ENCODE measurements around the gene KRT222. TPM values are rescaled to one million over a fixed set of nuclear protein-coding genes. Genes with fewer than 3 reads are reported as not detected.
A peak's percentile ranks its signal among the peaks of the same experiment; 100 is the strongest.

Gene KRT222
- total RNA-seq, 1 experiment from 2014 or later = not detected

GRCh38 chr17:40613467-40614154, 51.4 kb downstream of the KRT222 start:
- ChIA-PET POLR2A (ENCODE audit: unreplicated experiment) (interaction anchor here (0.6 kb wide), 1 partner anchor 289 kb away, joined by 3 read pairs; no protein-coding TSS in a partner anchor), CTCF (no interaction called here)
- no peaks in the 10 kb centered on the region for H3K4me1 ChIP-seq (ENCODE audit: insufficient read depth, low read length)
- DNase-seq = no peak
- no peak overlapping the region for H2AFZ ChIP-seq (ENCODE audit: low read length)
- intact Hi-C loops (cut with micrococcal nuclease) = no loop called here
- no peak for ATAC-seq
- no peak overlapping the region for H3K27ac ChIP-seq (ENCODE audit: low read length)
- H3K27me3 ChIP-seq (ENCODE audit: low read length) = no peaks in the 10 kb centered on the region
- no peaks in the 10 kb centered on the region for H3K9me2 ChIP-seq (replicated peaks; ENCODE audit: low read length)
- no peaks in the 10 kb centered on the region for H3K79me2 ChIP-seq (ENCODE audit: low read length)
- H3K4me2 ChIP-seq (ENCODE audit: low read length) = no peak overlapping the region
- no peaks in the 10 kb centered on the region for H3K9me3 ChIP-seq (ENCODE audit: low read length)
- no peaks in the 10 kb centered on the region for H3K36me3 ChIP-seq (ENCODE audit: low read depth, low read length)
- TF ChIP-seq, protein P1, sequence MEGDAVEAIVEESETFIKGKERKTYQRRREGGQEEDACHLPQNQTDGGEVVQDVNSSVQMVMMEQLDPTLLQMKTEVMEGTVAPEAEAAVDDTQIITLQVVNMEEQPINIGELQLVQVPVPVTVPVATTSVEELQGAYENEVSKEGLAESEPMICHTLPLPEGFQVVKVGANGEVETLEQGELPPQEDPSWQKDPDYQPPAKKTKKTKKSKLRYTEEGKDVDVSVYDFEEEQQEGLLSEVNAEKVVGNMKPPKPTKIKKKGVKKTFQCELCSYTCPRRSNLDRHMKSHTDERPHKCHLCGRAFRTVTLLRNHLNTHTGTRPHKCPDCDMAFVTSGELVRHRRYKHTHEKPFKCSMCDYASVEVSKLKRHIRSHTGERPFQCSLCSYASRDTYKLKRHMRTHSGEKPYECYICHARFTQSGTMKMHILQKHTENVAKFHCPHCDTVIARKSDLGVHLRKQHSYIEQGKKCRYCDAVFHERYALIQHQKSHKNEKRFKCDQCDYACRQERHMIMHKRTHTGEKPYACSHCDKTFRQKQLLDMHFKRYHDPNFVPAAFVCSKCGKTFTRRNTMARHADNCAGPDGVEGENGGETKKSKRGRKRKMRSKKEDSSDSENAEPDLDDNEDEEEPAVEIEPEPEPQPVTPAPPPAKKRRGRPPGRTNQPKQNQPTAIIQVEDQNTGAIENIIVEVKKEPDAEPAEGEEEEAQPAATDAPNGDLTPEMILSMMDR (conservative IDR thresholded peaks at IDR 0.05; ENCODE audit: low read depth, low read length) = no peak
- no TSS peak for BruUV-seq (replicated peaks)
- no peak overlapping the region for H3K9ac ChIP-seq (ENCODE audit: low read length)
- H3K4me3 ChIP-seq (ENCODE audit: low read length) = no peak overlapping the region
- H4K20me1 ChIP-seq (ENCODE audit: low read length) = no peaks in the 10 kb centered on the region
- H3F3A ChIP-seq (ENCODE audit: low read length, unreplicated experiment) = no peaks in the 10 kb centered on the region

- no peak for ATAC-seq
- intact Hi-C loops (cut with micrococcal nuclease) = no loop called here
- POLR2A ChIA-PET (ENCODE audit: unreplicated experiment) = no interaction called here
- no peak overlapping the region for H3K9ac ChIP-seq (ENCODE audit: low read length)
- H3K79me2 ChIP-seq (ENCODE audit: low read length) = no peaks in the 10 kb centered on the region
- H3K27ac ChIP-seq (ENCODE audit: low read length) = no peak overlapping the region
- CTCF ChIA-PET = no interaction called here
- no peak overlapping the region for H2AFZ ChIP-seq (ENCODE audit: low read length)
- H3K4me1 ChIP-seq (ENCODE audit: insufficient read depth, low read length) = no peaks in the 10 kb centered on the region
- H3F3A ChIP-seq (ENCODE audit: low read length, unreplicated experiment) = no peaks in the 10 kb centered on the region
- H3K9me2 ChIP-seq (replicated peaks; ENCODE audit: low read length) = no peaks in the 10 kb centered on the region
- no peak overlapping the region for H3K4me3 ChIP-seq (ENCODE audit: low read length)
- TF ChIP-seq EZH2phosphoT487 (IDR thresholded peaks at IDR 0.05; ENCODE audit: borderline replicate concordance, low read length) (no peak), EZH2 (IDR thresholded peaks at IDR 0.05; ENCODE audit: low read length, unreplicated experiment) (no peak)
- TF ChIP-seq, protein P1 (conservative IDR thresholded peaks at IDR 0.05; ENCODE audit: low read depth, low read length) = no peak
- H3K36me3 ChIP-seq (ENCODE audit: low read depth, low read length) = no peaks in the 10 kb centered on the region
- no peaks in the 10 kb centered on the region for H4K20me1 ChIP-seq (ENCODE audit: low read length)
- H3K27me3 ChIP-seq (ENCODE audit: low read length) = no peaks in the 10 kb centered on the region
- DNase-seq = peak; percentile 8
- no peak overlapping the region for H3K4me2 ChIP-seq (ENCODE audit: low read length)
- no TSS peak for BruUV-seq (replicated peaks)
- H3K9me3 ChIP-seq (ENCODE audit: low read length) = no peaks in the 10 kb centered on the region
These were observed 52.3 kb downstream of the KRT222 start for GRCh38 chr17:40612599-40613244.

- H3K4me2 ChIP-seq (ENCODE audit: low read length) = no peak overlapping the region
- H3K9ac ChIP-seq (ENCODE audit: low read length) = no peak overlapping the region
- no peak overlapping the region for H3K4me3 ChIP-seq (ENCODE audit: low read length)
- H3K79me2 ChIP-seq (ENCODE audit: low read length) = no peaks in the 10 kb centered on the region
- no peak overlapping the region for H2AFZ ChIP-seq (ENCODE audit: low read length)
- H3K36me3 ChIP-seq (ENCODE audit: low read depth, low read length) = no peaks in the 10 kb centered on the region
- TF ChIP-seq EZH2phosphoT487 (IDR thresholded peaks at IDR 0.05; ENCODE audit: borderline replicate concordance, low read length) = no peak
- no peak for TF ChIP-seq EZH2 (IDR thresholded peaks at IDR 0.05; ENCODE audit: low read length, unreplicated experiment)
- TF ChIP-seq, protein P1 (conservative IDR thresholded peaks at IDR 0.05; ENCODE audit: low read depth, low read length) = no peak
- DNase-seq (no peak), ATAC-seq (no peak)
- no TSS peak for BruUV-seq (replicated peaks)
- intact Hi-C loops (cut with micrococcal nuclease) = no loop called here
- H4K20me1 ChIP-seq (ENCODE audit: low read length) = no peaks in the 10 kb centered on the region
- no peaks in the 10 kb centered on the region for H3K27me3 ChIP-seq (ENCODE audit: low read length)
- H3K27ac ChIP-seq (ENCODE audit: low read length) = no peak overlapping the region
- H3K9me2 ChIP-seq (replicated peaks; ENCODE audit: low read length) = no peaks in the 10 kb centered on the region
- POLR2A ChIA-PET (ENCODE audit: unreplicated experiment) = no interaction called here
- H3K4me1 ChIP-seq (ENCODE audit: insufficient read depth, low read length) = no peaks in the 10 kb centered on the region
- no peaks in the 10 kb centered on the region for H3K9me3 ChIP-seq (ENCODE audit: low read length)
- no peaks in the 10 kb centered on the region for H3F3A ChIP-seq (ENCODE audit: low read length, unreplicated experiment)
- CTCF ChIA-PET = no interaction called here
These were observed 53.0 kb downstream of the KRT222 start for GRCh38 chr17:40611840-40612474.
